ENCODE data around the gene IQCF6.
"Not testable (repeated sequence)": the region's sequence is repeated elsewhere in the genome, so short reads cannot be mapped to it uniquely, and the experiment has no call there.

IQCF6 gene

GRCh38 chr3:51753763-51754750 is 25.0 kb downstream of the IQCF6 start:
- DNase-seq, result not testable (repeated sequence)

DNA sequence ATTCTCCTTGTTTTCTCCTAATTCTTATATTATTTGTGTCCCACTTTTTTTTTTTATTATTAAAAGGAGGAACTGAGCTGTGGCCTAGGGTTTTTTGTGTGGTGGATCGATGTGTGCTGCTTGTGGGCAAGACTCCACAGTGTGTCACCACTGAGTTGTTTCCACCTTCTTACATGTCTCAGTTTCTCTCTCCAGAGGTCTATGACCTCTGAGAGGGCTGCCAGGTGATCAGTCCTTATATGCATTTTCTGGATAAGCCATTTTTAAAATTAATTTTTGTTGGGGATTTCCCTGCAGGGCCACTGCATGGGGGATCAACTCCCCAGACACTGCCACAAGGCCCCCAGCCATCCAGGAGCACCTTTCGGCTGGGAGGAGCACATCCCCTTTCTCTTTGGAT is 27.8 kb downstream of the IQCF6 start:
- DNase-seq, result no peak

GRCh38 chr3:51750878-51751277 is 28.2 kb downstream of the IQCF6 start:
- no peak for DNase-seq

DNA sequence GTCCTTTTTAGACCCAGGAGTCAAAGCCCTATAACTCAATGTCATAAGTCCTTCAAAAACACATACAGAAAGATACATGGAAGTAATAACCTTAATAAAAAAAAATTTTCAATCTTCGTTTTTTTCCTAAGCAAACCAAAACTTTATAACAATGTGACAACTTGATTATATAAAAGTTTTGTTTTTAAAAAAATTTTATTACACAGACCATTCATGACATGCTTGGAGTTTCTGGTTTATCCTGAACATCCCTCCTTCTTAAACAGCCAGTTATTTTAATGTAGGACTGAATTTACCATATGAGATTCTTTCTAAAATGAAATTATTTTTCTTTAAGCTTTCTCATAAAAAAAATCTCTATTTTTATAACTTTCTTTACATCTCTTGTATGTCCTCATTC is 30.7 kb downstream of the IQCF6 start:
- no peak for DNase-seq

- DNase-seq, result no peak
These were observed 31.2 kb downstream of the IQCF6 start for GRCh38 chr3:51747840-51748239.

DNA sequence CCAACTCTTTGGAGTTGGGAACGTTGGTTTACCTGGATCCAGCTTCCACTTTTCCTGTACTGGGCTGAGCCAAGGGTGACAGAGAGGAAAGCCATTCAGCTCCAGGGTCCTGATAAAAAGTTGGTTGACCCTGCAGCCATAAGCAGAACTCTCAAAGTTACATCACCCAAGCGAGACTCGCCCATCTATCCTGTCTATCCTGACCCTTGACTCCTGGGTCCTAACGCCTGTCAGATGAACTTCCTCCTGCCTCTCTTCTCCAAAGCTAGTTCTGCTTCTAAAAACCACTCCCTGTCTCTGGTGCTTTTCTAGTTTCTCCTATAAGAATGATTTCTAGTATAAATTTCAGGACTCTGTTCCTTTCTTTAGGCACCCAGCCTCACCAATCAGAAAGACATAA is 36.1 kb downstream of the IQCF6 start:
- not testable (repeated sequence) for DNase-seq

DNA sequence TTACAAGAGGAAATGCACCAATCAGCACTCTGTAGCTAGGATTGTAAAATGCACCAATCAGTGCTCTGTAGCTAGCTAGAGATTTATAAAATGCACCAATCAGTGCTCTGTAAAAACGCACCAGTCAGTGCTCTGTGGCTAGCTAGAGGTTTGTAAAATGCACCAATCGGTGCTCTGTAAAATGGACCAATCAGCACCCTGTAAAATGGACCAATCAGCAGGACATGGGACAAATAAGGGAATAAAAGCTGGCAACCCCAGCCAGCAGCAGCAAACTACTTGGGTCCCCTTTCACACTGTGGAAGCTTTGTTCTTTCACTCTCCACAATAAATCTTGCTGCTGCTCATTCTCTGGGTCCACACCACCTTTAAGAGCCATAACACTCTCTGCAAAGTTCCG is 36.7 kb downstream of the IQCF6 start:
- DNase-seq, result not testable (repeated sequence)

DNA sequence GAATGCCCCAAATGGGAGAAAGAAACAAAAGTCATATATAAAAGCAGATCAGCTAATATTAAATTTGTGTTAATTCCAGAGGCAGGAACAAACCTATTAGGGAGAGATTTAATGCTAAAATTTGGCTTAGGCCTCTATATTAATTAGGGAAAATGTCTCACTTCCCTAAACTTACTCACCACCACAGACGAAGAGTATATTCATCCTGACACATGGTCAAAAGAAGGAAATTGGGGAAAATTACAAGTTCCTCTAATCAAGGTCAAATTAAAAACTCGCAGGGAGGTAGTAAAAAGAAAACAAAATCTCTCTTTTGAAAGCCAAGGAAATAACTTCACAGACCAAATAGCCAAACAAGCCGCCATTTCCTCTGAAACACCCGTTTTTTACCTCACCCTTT is 39.9 kb downstream of the IQCF6 start:
- DNase-seq, result no peak

GRCh38 chr3:51735950-51736349 is 43.1 kb downstream of the IQCF6 start:
- DNase-seq, result no peak

DNA sequence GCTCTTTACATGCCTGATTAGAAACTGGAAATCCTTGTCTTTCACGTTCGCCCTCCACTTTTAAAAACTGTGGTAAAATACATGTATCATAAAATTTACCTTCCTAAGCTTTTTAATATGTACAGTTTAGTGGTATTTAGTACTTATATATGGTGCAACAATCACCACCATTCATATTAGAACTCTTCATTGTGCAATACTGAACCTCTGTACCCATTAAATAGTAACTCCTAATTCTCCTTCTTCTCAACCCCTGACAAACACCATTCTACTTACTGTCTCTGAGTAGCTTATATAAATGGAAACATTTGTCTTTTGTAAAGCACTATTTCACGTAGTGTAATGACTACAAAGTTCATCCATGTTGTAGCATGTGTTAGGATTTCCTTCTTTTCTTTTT is 44.0 kb downstream of the IQCF6 start:
- no peak for DNase-seq

GRCh38 chr3:51734572-51734907 is 44.5 kb downstream of the IQCF6 start:
- DNase-seq, result no peak

GRCh38 chr3:51733859-51734571 is 45.0 kb downstream of the IQCF6 start:
- no peak for DNase-seq

GRCh38 chr3:51729042-51729633 is 49.9 kb downstream of the IQCF6 start:
- DNase-seq, result no peak
